Measurements from ENCODE around the gene COA6.

DNA sequence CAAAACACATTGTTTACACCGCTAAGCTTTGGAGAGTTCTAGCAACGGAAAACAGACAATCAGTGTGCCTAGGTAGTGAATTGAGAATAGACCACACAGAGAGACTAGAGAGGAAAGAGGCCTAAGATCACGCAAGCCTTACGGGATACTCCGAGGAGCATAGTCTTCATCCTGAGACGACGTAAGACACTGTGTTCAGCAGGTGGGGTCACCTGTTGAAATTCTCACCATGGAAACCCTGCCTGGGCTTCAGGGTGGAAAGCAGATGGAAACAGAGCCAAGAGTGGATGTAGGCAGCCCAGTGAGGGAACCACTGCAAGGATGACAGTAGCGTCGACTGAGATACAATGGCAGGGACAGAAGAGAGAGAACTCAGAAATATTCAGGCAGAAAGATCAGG lies 40.2 kb downstream of the COA6 start:
- TF ChIP-seq, protein P1, sequence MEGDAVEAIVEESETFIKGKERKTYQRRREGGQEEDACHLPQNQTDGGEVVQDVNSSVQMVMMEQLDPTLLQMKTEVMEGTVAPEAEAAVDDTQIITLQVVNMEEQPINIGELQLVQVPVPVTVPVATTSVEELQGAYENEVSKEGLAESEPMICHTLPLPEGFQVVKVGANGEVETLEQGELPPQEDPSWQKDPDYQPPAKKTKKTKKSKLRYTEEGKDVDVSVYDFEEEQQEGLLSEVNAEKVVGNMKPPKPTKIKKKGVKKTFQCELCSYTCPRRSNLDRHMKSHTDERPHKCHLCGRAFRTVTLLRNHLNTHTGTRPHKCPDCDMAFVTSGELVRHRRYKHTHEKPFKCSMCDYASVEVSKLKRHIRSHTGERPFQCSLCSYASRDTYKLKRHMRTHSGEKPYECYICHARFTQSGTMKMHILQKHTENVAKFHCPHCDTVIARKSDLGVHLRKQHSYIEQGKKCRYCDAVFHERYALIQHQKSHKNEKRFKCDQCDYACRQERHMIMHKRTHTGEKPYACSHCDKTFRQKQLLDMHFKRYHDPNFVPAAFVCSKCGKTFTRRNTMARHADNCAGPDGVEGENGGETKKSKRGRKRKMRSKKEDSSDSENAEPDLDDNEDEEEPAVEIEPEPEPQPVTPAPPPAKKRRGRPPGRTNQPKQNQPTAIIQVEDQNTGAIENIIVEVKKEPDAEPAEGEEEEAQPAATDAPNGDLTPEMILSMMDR (IDR thresholded peaks at IDR 0.05; ENCODE audit: insufficient read depth, low read length), result no peak
- TF ChIP-seq, protein P2, sequence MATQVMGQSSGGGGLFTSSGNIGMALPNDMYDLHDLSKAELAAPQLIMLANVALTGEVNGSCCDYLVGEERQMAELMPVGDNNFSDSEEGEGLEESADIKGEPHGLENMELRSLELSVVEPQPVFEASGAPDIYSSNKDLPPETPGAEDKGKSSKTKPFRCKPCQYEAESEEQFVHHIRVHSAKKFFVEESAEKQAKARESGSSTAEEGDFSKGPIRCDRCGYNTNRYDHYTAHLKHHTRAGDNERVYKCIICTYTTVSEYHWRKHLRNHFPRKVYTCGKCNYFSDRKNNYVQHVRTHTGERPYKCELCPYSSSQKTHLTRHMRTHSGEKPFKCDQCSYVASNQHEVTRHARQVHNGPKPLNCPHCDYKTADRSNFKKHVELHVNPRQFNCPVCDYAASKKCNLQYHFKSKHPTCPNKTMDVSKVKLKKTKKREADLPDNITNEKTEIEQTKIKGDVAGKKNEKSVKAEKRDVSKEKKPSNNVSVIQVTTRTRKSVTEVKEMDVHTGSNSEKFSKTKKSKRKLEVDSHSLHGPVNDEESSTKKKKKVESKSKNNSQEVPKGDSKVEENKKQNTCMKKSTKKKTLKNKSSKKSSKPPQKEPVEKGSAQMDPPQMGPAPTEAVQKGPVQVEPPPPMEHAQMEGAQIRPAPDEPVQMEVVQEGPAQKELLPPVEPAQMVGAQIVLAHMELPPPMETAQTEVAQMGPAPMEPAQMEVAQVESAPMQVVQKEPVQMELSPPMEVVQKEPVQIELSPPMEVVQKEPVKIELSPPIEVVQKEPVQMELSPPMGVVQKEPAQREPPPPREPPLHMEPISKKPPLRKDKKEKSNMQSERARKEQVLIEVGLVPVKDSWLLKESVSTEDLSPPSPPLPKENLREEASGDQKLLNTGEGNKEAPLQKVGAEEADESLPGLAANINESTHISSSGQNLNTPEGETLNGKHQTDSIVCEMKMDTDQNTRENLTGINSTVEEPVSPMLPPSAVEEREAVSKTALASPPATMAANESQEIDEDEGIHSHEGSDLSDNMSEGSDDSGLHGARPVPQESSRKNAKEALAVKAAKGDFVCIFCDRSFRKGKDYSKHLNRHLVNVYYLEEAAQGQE (IDR thresholded peaks at IDR 0.05; ENCODE audit: insufficient replicate concordance, low read depth), result no peak
- TF ChIP-seq POLR2AphosphoS5 (IDR thresholded peaks at IDR 0.05; ENCODE audit: low read depth) (no peak), SPI1 (IDR thresholded peaks at IDR 0.05; ENCODE audit: borderline replicate concordance, low read depth) (no peak)

Data from HL-60 (cell line).